Effector CD8-positive, alpha-beta T cell (primary cell): ENCODE data around the gene SLC35D3.
"Not testable (repeated sequence)": the region's sequence is repeated elsewhere in the genome, so short reads cannot be mapped to it uniquely, and the experiment has no call there.

Experiments
- DNase-seq: peaks from one replicate; lab custom pipeline; 2025; lab: John Stamatoyannopoulos, UW
- total RNA-seq, 4 experiments: gene quantifications; one replicate each; lab custom pipeline; 2026; lab: John Stamatoyannopoulos, UW

The SLC35D3 gene, protein sequence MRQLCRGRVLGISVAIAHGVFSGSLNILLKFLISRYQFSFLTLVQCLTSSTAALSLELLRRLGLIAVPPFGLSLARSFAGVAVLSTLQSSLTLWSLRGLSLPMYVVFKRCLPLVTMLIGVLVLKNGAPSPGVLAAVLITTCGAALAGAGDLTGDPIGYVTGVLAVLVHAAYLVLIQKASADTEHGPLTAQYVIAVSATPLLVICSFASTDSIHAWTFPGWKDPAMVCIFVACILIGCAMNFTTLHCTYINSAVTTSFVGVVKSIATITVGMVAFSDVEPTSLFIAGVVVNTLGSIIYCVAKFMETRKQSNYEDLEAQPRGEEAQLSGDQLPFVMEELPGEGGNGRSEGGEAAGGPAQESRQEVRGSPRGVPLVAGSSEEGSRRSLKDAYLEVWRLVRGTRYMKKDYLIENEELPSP
- total RNA-seq = 0 reads per million in 4 experiments

DNA sequence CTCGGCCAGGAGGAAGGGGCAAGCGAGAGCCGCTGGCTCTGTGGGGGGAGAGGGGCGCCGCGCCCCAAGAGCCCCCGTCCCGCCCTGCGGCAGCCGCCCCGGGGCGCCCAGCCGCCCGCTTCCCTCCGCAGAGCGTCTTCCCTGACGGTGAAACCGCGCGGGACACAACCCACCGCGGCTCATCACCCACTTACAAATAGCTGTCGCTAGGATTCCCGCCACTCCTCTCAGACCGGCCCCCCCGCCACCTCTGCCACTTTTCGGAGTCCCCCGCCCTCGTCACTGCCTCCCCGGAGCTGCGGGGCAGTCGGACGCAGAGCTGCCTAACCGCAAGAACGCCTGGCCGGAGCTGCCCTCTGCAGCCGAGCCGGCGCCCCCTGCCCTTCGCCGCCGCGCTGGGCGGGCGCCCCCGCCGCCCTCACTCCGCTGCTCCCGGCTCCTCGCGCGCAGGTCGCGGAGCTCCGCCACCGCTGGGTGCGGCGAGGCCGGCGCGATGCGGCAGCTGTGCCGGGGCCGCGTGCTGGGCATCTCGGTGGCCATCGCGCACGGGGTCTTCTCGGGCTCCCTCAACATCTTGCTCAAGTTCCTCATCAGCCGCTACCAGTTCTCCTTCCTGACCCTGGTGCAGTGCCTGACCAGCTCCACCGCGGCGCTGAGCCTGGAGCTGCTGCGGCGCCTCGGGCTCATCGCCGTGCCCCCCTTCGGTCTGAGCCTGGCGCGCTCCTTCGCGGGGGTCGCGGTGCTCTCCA lies at the start of gene SLC35D3:
Gene SLC35D3, plus strand, starts transcription at position 366 of the 749 bp plus-strand sequence. Its CDS starts 128 bp downstream, at position 494.
- no peak for DNase-seq

DNA sequence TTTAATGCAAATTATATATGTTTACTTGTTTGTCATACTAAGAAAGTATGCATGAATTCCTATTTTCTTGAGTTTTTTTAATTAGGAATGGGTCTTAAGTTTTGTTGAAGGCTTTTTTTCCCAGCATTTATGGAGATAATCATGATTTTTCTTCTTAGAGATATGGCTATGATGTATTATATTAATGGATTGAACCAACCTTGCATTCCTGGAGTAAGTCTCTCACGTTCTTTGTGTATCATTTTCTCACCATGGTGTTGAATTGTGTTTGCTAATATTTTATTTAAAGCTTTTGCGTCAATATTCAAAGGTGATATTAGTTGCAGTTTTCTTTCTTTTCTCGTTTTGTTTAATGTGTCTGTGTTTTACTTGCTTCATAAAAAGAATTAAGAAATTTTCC lies 48.4 kb upstream of the SLC35D3 start:
- DNase-seq = no peak

DNA sequence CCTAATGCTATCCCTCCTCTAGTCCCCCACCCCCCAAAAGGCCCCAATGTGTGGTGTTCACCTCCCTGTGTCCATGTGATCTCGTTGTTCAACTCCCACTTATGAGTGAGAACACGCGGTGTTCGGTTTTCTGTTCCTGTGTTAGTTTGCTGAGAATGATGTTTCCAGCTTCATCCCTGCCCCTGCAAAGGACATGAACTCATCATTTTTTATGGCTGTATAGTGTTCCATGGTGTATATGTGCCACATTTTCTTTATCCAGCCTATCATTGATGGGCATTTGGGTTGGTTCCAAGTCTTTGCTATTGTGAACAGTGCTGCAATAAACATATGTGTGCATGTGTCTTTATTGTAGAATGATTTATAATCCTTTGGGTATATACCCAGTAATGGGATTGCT lies 45.6 kb upstream of the SLC35D3 start:
- DNase-seq = not testable (repeated sequence)

DNA sequence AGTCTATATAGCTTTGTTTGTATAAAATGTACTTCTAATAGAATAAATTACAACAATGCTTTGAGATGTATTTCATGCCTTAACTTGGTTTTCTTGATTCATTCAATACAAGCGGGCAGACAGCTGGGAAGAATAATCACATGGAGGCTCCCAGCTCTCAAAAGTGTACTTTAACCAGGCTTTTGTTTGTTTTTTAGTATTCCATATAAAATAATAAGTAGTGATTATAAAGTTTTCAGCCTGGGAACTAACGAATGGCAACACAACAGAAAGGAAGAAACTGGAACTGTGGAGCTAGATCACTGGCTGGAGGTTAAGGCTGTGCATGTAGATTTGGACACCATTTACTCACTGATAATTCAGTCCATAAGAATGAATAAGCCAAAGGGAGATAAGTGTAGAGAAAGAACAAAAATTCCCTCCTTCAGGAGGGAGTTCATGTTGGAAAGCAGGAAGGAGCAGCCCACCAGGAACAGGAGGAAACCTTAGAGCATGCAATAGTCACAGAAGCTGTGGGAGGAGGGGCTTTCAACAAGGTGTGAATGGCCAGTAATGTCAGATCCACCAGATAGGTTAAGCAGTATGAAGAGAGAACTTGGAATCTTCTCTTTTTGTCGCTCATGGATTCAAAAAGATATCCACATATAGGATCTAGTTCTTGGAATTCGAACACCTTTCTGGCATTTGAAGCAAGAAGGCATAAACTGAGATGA lies 41.2 kb upstream of the SLC35D3 start:
- DNase-seq = no peak

DNA sequence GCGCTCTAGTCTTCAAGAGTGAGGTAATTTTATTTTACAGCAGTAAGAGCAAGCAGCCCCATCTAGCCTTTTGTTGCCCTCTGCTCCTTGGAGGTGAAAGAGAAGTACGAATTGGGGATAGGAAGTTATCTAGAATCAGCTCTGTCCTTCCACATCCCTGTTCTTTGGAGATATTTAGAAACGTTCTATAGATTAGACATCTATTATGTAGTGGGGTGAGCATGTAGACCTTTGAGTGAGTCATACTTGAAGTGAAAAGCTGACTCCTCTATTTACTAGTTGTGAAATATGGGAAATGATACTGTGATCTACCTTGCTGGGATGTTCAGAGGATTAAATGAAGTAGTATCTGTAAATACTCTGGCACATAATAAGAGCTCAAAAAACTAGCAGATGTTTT lies 36.0 kb upstream of the SLC35D3 start:
- DNase-seq = no peak

DNA sequence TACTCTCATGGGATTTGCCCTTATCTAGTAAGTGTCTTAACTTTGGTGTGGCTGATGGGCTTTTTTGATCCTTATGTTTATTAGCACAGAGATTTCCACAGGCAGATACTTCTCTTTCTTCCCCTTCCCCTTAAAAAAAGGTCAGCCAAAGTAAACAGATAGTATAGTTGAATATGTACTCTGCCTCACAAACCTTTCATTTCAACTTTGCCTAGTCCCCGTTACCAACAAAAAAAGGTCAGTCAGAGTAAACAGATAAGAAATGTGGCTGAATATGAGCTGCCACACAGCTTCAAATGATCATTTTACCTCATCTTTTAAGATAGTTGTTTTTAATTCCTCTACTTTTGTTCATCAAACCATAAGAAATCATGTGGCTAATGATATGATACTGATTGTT lies 34.1 kb upstream of the SLC35D3 start:
- no peak for DNase-seq

DNA sequence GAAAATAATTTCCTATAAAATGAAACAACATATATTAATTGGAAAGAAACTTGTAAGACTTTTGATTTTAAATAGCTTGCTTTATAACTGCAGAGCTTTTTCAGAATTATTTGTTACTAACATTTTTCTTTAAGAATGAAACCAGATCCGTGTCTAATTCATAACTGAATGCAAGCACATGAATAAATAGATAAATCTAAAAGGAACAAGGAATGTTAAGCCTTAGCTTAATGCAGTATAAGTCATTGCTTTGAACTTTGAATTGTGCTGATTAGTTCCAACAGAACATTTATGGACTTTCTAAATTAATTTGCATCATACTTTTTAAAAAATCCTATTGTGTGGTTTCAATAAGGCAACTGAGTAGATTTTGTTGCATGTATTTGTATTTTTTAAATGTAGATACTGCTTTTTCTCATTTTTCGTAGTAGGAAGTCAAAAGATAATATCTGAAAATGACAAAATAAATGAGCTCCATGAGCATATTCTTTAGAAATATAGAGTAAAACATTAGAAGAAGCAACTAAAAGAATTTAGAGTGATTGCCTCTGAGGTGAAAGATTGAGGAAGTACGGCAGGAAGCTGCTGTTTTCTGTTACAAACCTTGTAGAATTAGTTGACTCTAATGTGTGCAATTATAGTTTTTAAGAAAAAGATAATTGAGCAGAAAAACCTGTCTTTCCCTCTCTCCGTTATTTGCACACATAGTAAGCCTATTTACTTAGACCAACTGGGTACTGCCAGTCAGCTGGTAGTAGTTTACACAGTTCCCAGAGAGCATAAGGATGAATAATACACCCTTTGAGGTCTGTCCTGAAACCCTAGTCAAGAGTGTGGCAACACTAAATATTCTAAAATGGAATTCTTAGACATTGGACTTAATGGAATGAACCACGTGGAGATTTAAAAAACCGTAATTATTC lies 32.6 kb upstream of the SLC35D3 start:
- DNase-seq = no peak

DNA sequence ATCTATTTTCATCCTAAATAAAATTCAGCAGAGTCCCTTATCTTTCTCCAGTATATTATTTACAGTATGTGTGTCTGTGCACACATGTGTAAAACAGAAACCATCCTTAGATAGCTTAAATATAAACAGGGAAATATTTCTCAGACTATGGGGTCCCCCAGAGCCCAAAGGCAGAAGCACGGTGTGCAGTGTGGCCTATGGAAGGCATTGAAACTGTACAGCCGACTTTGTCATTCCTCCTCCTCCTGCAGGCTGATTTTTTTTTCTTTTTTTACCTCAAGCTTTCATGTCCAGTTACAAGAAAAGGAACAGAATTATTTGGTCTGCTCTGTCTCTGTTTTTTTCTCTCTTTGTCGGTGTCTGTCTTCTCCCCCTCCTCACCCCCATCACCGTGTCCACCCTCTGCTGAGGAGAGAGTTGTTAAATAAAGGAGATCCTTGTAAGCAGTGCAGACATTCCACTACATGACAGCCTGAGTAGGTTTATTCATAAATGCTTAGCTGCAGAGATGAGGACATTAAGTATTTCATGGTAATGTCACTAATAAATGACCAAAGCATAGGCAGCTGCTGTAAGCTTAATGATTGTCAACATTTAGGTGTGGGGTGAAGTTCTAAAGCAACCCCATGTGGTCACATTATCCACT lies 31.8 kb upstream of the SLC35D3 start:
- DNase-seq = no peak

DNA sequence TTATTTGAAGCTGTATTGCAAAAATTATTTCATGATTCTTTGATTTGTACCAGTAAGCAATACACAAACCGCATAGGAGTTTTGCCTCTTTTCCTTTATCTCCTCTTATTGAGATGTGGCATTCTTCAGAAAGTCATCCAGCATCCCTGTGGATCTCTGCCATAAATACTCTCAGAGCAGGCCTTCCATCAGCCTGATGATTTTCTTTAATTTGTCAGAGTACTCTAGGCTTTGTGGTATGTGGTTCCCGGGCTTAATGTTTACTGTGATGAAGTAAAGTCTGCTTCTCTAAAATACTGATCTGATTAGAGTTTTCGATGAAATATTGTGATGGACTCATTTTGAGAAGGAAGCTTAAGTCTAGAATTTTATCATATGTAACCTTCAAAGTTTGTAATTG lies 31.1 kb upstream of the SLC35D3 start:
- no peak for DNase-seq

DNA sequence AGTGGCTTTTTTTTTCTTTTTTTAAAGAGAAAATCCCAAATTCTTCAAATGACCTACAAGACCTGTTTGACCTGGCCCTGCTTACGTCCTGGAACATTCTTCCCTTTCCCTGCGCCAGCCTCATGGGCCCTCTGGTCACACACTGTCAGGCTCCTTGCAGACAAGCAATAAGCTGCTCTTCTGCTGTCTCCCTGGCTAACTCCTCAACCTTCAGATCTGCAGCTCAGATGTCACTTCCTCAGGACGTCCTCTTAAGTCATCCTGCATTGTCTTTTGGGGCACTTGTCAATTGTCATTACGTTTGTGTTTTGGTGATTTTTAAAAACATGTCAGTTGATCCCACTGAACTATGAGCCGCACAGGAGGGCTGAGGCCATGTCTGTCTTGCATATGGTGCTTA lies 28.9 kb upstream of the SLC35D3 start:
- DNase-seq = no peak

DNA sequence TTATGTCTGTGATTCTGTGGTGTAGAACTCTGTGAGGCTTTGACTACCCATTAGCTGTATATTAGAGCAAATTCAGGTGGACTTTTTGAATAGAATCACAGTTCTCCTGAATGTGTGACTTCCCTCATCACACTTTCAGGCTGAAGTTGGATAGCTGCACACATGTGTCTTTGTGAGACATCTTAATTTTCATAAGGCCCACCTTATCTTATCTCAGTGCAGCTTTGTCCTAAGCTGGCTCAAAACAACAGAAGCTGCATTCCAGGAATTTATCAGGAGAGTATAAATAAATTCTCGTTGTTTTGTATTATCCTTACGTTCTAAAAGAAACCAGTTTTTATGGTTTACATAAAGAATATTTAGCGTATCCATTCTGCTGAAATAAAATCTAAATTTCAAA lies 26.2 kb upstream of the SLC35D3 start:
- DNase-seq = no peak

DNA sequence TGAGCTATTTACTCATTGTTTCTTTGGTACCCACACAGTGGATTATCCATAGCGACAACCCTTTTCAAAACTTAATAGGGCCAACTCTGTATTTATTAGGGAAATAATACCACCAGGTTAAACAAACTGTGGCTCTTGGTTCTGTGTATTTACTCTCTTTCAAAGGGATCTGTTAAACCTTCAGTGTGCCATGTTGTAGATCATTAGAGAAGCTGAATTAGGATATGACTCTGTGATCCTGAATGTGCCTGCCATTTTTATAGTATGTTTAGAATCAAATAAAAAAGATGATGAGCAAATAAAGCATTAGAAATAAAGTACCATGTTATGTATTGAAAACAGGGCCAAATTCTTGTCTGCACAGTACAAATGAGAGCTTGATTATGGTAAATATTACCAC lies 25.0 kb upstream of the SLC35D3 start:
- DNase-seq = no peak

DNA sequence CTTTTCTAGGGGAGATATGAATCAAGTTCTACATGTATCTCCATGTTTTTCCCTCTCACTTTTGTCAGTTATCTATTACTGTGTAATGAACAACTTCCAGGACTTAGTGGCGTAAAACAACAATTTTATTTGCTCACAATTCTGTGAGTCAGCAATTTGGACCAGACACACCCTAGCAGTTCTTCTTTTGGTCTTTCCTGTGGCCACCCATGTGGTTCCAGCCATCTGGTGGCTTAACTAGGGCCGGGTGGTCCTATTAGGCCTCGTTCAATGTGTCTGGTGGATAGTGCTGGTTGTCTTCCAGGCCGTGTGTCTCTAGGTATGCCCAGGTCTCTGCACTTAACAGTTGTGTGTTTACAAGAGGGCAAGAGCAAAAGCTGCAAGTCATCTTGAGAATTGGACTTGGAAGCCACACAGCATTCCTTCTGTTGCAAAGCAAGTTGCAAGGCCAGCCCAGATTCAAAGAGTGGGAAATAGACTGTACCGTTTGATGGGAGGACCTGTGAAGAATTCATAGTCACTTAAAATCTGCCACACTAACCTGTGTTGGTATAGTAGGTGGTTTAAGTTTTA lies 20.8 kb upstream of the SLC35D3 start:
- DNase-seq = no peak

DNA sequence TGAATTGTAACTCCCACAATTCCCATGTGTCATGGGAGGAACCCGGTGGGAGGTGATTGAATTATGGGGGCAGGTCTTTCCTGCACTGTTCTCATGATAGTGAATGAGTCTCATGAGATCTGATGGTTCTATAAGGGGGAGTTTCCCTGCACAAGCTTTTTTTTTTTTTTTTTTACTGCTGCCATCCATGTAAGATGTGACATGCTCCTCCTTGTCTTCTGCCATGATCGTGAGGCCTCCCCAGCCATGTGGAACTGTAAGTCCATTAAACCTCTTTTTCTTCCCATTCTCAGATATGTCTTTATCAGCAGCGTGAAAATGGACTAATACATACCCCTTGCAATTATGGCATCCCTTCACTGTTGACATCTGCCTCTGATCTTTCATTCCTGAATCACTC lies 17.6 kb upstream of the SLC35D3 start:
- not testable (repeated sequence) for DNase-seq

DNA sequence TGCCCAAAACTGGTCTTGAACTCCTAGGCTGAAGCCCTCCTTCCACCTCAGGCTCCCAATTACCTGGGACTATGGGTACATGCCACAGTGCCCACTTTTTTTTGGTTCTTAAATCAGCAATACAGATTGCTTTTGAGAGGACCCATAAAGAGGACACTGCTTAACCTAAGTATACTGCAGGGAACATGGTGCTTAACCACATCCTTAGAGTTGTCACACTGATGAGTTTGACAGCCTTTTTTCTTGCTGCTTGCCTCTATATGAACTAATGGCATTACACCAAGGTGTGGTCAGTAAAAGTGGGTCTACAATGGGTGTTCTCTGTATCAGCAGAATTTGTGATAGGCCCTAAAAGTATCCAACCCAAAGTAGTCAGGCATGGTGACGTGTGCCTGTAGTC lies 7.2 kb upstream of the SLC35D3 start:
- DNase-seq = no peak

DNA sequence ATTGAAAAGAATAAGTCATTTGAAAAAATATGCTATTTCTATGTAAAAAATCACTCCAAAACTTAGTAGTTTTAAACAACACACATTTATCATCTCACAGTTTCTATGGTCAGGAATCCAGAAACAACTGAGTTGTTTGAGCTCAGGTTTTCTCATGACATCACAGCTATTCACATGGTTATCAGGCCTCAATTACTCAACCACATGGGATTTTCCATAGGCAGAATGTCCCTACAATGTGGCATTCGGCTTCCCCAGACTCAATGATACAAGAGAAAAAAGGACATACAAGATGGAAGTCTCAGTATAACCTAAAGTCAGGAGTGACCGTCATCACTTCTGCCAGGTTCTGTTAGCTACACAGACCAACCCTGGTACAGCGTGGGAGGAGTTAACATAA lies 3.4 kb upstream of the SLC35D3 start:
- no peak for DNase-seq

DNA sequence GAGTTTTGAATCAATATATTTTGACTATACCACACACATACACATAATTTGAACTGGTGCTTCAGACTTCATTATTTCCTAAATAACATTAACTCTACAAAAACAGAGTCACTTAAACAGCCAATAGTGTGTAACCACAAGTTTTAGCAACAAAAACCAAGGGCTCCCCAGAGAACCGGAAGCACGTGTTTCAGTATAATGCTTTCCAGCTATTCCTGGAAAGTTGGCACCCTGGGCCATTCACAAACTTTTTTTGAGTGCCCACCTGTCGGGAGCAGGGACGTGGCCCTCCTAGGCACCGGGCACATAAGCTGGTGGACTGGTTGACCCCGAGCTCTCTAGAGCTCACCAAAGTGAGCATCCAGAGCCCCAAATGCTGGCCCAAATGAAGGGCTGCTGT lies 1.9 kb upstream of the SLC35D3 start:
- no peak for DNase-seq

DNA sequence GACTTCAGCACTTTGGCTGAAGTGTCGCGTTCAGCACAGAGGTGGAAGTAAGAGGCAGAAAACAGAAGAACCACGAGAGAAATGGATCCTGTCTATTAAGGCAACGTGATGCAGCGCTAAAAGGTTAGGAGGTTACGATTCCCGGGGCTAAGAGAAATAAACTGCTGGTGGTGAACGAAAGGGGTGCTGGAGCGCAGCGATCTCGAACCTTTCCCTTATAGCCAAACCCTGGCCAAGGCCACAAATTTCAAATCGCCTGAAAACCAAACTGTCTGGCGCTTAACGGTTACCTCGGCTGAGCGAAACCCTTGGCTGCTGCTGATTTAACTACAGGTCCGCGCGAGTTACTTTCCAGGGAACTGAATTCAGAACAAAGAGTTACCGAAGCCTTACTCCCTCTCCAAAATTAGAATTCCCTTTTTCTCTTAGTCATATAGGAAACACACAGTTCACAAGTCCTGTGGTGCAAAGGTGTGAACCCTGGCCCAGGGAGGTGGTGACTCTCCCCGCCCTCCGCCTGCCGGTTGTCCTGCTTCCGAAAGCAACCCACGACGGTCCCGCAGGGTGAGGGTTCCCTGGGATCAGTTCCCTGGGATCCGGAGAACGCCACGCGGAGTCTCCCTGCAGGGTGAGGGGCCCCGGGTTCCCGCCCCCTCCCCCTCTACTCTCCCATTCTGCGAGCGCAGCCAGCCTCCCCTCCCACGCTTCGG lies 1.3 kb upstream of the SLC35D3 start:
- no peak for DNase-seq

DNA sequence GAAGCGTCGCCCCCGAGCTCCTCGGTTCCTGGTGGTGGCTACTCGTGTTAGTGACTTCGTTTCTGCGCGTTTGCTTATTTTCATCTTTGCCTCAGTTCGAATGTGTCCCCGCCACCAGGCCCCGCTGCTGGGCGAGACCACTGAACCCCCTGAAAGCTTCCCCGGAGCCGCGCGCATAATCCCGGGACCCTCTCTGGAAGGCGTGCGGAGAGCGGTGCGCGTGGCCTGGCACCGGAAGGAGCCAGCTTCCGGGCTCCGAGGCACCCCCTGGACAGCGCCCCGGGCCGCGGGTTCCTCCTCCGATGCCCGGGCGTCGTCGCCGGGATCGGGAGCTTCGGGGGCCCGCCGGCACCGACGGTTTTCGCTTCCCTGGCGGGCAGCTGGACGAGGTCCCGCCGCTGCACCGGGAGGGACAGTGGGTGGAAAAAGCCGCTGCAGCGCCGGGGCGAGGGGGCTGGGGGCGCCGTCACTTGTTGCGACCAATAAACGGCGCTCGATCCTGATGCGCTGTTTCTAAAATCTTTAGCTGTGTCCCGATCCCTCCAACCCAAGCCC lies 643 bp upstream of the SLC35D3 start:
- no peak for DNase-seq

DNA sequence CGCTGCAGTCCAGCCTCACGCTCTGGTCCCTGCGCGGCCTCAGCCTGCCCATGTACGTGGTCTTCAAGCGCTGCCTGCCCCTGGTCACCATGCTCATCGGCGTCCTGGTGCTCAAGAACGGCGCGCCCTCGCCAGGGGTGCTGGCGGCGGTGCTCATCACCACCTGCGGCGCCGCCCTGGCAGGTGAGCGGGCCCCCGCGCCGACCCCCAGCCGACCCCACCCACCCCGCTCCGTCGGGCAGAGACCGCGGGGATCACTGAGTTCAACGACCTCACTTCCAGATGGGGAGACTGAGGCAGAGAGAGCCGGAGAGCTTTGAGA lies 545 bp downstream of the SLC35D3 start:
- no peak for DNase-seq
